A549 (cell line): Measurements from ENCODE around the gene DCXR.

ENCODE experiments used
- KDM5A ChIP-seq: fragments of 200-600 bp; sonication (generic); IDR thresholded peaks from 2 replicates; pipeline ENCODE4 v1.6.1; 2016; ENCODE audit warnings: antibody characterized with exemption, mild to moderate bottlenecking
- PBX3 ChIP-seq: IDR thresholded peaks from 2 replicates; pipeline ENCODE4 v1.6.1; 2012
- RNF2 ChIP-seq: fragments of 200-600 bp; sonication (generic); IDR thresholded peaks from 2 replicates; pipeline ENCODE4 v1.6.1; 2016; ENCODE audit warnings: low read depth, mild to moderate bottlenecking, antibody characterized with exemption, moderate library complexity, borderline replicate concordance
- TF ChIP-seq, protein P1 (sequence below): fragments of >200 bp; sonication (Bioruptor Twin); formaldehyde crosslinking; IDR thresholded peaks from 3 replicates; pipeline ENCODE4 v1.5.1; 2016
- TF ChIP-seq, protein P2 (sequence below): fragments of 200-600 bp; sonication (generic); IDR thresholded peaks from 2 replicates; pipeline ENCODE4 v1.6.1; 2016; ENCODE audit warnings: antibody characterized with exemption, mild to moderate bottlenecking, moderate library complexity

DNA sequence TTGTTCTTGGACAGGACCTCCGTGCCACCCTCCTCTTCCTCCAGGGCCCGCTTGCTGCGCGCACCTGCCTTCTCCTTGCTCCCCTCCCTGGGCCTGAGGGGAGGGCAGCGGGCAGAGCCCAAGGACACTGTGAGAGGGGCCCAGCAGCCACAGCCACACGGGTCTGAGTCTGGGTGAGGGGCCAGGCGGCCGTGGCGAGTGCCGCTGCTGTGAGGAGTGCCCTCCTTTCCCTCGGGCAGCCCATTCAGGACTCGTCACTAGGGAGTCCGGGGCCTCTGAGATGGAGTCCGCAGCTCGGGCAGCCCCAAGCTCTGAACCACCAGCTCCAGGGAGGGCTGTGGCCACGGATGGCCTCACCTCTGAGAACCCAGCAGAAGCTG is 22.5 kb upstream of the DCXR start:
- TF ChIP-seq, protein P1, sequence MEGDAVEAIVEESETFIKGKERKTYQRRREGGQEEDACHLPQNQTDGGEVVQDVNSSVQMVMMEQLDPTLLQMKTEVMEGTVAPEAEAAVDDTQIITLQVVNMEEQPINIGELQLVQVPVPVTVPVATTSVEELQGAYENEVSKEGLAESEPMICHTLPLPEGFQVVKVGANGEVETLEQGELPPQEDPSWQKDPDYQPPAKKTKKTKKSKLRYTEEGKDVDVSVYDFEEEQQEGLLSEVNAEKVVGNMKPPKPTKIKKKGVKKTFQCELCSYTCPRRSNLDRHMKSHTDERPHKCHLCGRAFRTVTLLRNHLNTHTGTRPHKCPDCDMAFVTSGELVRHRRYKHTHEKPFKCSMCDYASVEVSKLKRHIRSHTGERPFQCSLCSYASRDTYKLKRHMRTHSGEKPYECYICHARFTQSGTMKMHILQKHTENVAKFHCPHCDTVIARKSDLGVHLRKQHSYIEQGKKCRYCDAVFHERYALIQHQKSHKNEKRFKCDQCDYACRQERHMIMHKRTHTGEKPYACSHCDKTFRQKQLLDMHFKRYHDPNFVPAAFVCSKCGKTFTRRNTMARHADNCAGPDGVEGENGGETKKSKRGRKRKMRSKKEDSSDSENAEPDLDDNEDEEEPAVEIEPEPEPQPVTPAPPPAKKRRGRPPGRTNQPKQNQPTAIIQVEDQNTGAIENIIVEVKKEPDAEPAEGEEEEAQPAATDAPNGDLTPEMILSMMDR = no peak
- TF ChIP-seq PBX3 (no peak), RNF2 (no peak), KDM5A (no peak)
- TF ChIP-seq, protein P2, sequence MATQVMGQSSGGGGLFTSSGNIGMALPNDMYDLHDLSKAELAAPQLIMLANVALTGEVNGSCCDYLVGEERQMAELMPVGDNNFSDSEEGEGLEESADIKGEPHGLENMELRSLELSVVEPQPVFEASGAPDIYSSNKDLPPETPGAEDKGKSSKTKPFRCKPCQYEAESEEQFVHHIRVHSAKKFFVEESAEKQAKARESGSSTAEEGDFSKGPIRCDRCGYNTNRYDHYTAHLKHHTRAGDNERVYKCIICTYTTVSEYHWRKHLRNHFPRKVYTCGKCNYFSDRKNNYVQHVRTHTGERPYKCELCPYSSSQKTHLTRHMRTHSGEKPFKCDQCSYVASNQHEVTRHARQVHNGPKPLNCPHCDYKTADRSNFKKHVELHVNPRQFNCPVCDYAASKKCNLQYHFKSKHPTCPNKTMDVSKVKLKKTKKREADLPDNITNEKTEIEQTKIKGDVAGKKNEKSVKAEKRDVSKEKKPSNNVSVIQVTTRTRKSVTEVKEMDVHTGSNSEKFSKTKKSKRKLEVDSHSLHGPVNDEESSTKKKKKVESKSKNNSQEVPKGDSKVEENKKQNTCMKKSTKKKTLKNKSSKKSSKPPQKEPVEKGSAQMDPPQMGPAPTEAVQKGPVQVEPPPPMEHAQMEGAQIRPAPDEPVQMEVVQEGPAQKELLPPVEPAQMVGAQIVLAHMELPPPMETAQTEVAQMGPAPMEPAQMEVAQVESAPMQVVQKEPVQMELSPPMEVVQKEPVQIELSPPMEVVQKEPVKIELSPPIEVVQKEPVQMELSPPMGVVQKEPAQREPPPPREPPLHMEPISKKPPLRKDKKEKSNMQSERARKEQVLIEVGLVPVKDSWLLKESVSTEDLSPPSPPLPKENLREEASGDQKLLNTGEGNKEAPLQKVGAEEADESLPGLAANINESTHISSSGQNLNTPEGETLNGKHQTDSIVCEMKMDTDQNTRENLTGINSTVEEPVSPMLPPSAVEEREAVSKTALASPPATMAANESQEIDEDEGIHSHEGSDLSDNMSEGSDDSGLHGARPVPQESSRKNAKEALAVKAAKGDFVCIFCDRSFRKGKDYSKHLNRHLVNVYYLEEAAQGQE = no peak
